Measurements from ENCODE around the gene FAP. TPM values are rescaled to one million over a fixed set of nuclear protein-coding genes. Genes with fewer than 3 reads are reported as not detected.
A peak's percentile ranks its signal among the peaks of the same experiment; 100 is the strongest.

Gene FAP
- total and polyA plus RNA-seq, 2 of the 4 experiments (the other 2 are of a cell fraction) = 71.0 to 95.0 TPM

GRCh38 chr2:162243715-162244114 lies 470 bp upstream of the FAP start:
- Histone ChIP-seq H4K8ac (ENCODE audit: low read depth in 2 of 2, low read length in 2 of 2) (peak overlapping the region; percentile 45 to 91; a peak in 3 of 4 replicates), H2BK5ac (ENCODE audit: low read depth, low read length, poor library complexity, severe bottlenecking) (peak overlapping the region; percentile 97), H2BK15ac (ENCODE audit: low read depth, low read length) (peak overlapping the region; percentile 25; the same call in 2 of the 3 replicates), H3K9me3 (ENCODE audit: control insufficient read depth, insufficient read depth, low read length) (no peaks in the 10 kb centered on the region), H2BK120ac (ENCODE audit: low read depth, low read length) (peak overlapping the region; percentile 96), H4K5ac (ENCODE audit: low read depth, low read length) (peak overlapping the region; percentile 96), H3K14ac (replicated peaks; ENCODE audit: low read depth, low read length) (peak overlapping the region; percentile 18; the same call in 1 of the 2 replicates), H3K4ac (ENCODE audit: low read depth, low read length) (peak overlapping the region; percentile 68; the same call in 1 of the 2 replicates), H3K23ac (ENCODE audit: low read depth, low read length) (peak overlapping the region; percentile 8; the same call in 1 of the 2 replicates), H3K27ac (ENCODE audit: insufficient read depth, low read length) (peak overlapping the region; percentile 98; the same call in 1 of the 2 replicates), H3K79me1 (ENCODE audit: low read depth in 1 of 2, low read length in 2 of 2) (peaks cover 14 to 19% of the 10 kb centered on the region in 2 experiments), H2AFZ (replicated peaks; ENCODE audit: low read length, poor library complexity) (no peak overlapping the region), H3K18ac (ENCODE audit: low read depth, low read length) (peak overlapping the region; percentile 97), H3K9me1 (ENCODE audit: insufficient read depth, low read length) (peaks cover 11% of the 10 kb centered on the region), H2AK5ac (ENCODE audit: low read depth, low read length) (no peak overlapping the region), H2AK9ac (replicated peaks; ENCODE audit: low read depth, low read length, poor library complexity) (no peak overlapping the region), H3K56ac (ENCODE audit: extremely low read depth, insufficient read depth, low read length) (peak overlapping the region; percentile 88; the same call in 1 of the 2 replicates), H3K27me3 (ENCODE audit: control insufficient read depth, insufficient read depth, low read length) (no peaks in the 10 kb centered on the region), H3K9ac (ENCODE audit: low read depth, low read length) (peak overlapping the region; percentile 95; the same call in 1 of the 2 replicates), H3K36me3 (ENCODE audit: control insufficient read depth, insufficient read depth, low read length) (peaks cover 6% of the 10 kb centered on the region), H4K91ac (ENCODE audit: insufficient read depth, low read depth, low read length) (peak overlapping the region; percentile 29; the same call in 1 of the 2 replicates), H2BK20ac (ENCODE audit: low read depth, low read length) (peak overlapping the region; percentile 84), H4K20me1 (ENCODE audit: insufficient read depth, low read length) (no peaks in the 10 kb centered on the region), H3K4me2 (ENCODE audit: low read depth, low read length) (peak overlapping the region; percentile 91), H3K4me3 (ENCODE audit: insufficient read depth, low read depth, low read length) (no peak overlapping the region), H3K4me1 (ENCODE audit: control insufficient read depth, insufficient read depth, low read length) (peaks cover 16% of the 10 kb centered on the region)
- no peak for DNase-seq
- TF ChIP-seq CHD1 (IDR thresholded peaks at IDR 0.05; ENCODE audit: low read depth, low read length) (no peak), MAZ (IDR thresholded peaks at IDR 0.05; ENCODE audit: borderline replicate concordance, low read depth, low read length) (no peak), RAD21 (IDR thresholded peaks at IDR 0.05; ENCODE audit: low read length) (no peak), CTCF (conservative IDR thresholded peaks at IDR 0.05; ENCODE audit: low read depth, low read length) (no peak), USF2 (IDR thresholded peaks at IDR 0.05; ENCODE audit: low read depth, low read length) (no peak), RCOR1 (IDR thresholded peaks at IDR 0.05; ENCODE audit: insufficient replicate concordance, low read length) (no peak), ELK1 (IDR thresholded peaks at IDR 0.05; ENCODE audit: borderline replicate concordance, low read depth, low read length) (no peak), MAFK (IDR thresholded peaks at IDR 0.05; ENCODE audit: low read depth, low read length) (no peak), RFX5 (IDR thresholded peaks at IDR 0.05; ENCODE audit: low read depth, low read length) (no peak), NFE2L2 (IDR thresholded peaks at IDR 0.05; ENCODE audit: low read depth, low read length) (no peak), SMC3 (IDR thresholded peaks at IDR 0.05; ENCODE audit: low read depth, low read length) (no peak), BHLHE40 (IDR thresholded peaks at IDR 0.05; ENCODE audit: low read depth, low read length) (no peak), MXI1 (IDR thresholded peaks at IDR 0.05; ENCODE audit: borderline replicate concordance, low read depth, low read length) (no peak), FOS (IDR thresholded peaks at IDR 0.05; ENCODE audit: low read depth, low read length) (no peak)
- POLR2A ChIA-PET (ENCODE audit: unreplicated experiment) = no interaction called here
- no peak for ATAC-seq (ENCODE audit: low read depth)
- in situ Hi-C loops (cut with MboI; ENCODE audit: low sequenced_read_pairs) (no loop called here), intact Hi-C loops (cut with micrococcal nuclease) (loop anchor here (2.0 to 5.0 kb wide), 3 partner anchors 46 to 171 kb away; partner anchors contain the start of gene DPP4), dilution Hi-C loops (cut with HindIII; ENCODE audit: low sequenced_read_pairs, unreplicated experiment) (no loop called here)
- no CpG with 5 or more reads among the region's 1 CpG for WGBS, 2 experiments (ENCODE audit: extremely low coverage in 2 of 2, insufficient read length in 1 of 2)
- CTCF ChIA-PET = interaction anchor here (1.8 to 3.4 kb wide), 2 partner anchors 24 to 55 kb away, joined by 8 to 9 read pairs; no protein-coding TSS in a partner anchor
- BruUV-seq (replicated peaks) = no TSS peak

Data from IMR-90 (cell line).